ENCODE measurements around the gene LRRC74B. TPM values are rescaled to one million over a fixed set of nuclear protein-coding genes. Genes with fewer than 3 reads are reported as not detected.

Gene LRRC74B
- total and polyA plus RNA-seq, 2 experiments from 2014 or later: not detected

- no peaks in the 10 kb centered on the region for H3K9me2 ChIP-seq (ENCODE audit: insufficient read depth)
- peaks cover 32% of the 10 kb centered on the region for H3K4me1 Mint-ChIP-seq
- H3K4me3 ChIP-seq: no peak overlapping the region
- no peak overlapping the region for H3K4me2 ChIP-seq
- H3F3A ChIP-seq (replicated peaks; ENCODE audit: low read depth): no peaks in the 10 kb centered on the region
- no peak for TF ChIP-seq ETS1 (IDR thresholded peaks at IDR 0.05)
- no peak for TF ChIP-seq STAT1 (IDR thresholded peaks at IDR 0.05; ENCODE audit: unreplicated experiment)
- TF ChIP-seq ZNF462 (CRISPR knock-in tag; IDR thresholded peaks at IDR 0.05): no peak
- TF ChIP-seq NANOG (IDR thresholded peaks at IDR 0.05; ENCODE audit: borderline replicate concordance): no peak
- TF ChIP-seq JUNB (IDR thresholded peaks at IDR 0.05; ENCODE audit: unreplicated experiment): no peak
- no peak for TF ChIP-seq POLR2AphosphoS5 (IDR thresholded peaks at IDR 0.05; ENCODE audit: low read depth)
- TF ChIP-seq REST (IDR thresholded peaks at IDR 0.05; ENCODE audit: unreplicated experiment): no peak
- no peak for TF ChIP-seq EZH2 (IDR thresholded peaks at IDR 0.05; ENCODE audit: low read depth, unreplicated experiment)
- no peak for TF ChIP-seq EZH2phosphoT487 (IDR thresholded peaks at IDR 0.05; ENCODE audit: unreplicated experiment)
- TF ChIP-seq CREB1 (CRISPR knock-in tag; IDR thresholded peaks at IDR 0.05; ENCODE audit: low read depth): no peak
- TF ChIP-seq ZNF114 (CRISPR knock-in tag; IDR thresholded peaks at IDR 0.05): no peak
- no peak for TF ChIP-seq CTCF (conservative IDR thresholded peaks at IDR 0.05; ENCODE audit: low read depth in 2 of 2)
- no peak for TF ChIP-seq ZNF331 (CRISPR knock-in tag; IDR thresholded peaks at IDR 0.05; ENCODE audit: low read depth)
- H3K27ac Mint-ChIP-seq: no peak overlapping the region; the same call in 1 of the 2 replicates
- no peaks in the 10 kb centered on the region; the same call in 2 of the 3 replicates for H3K36me3 Mint-ChIP-seq (ENCODE audit: low read depth)
- H3K9me3 Mint-ChIP-seq: no peaks in the 10 kb centered on the region
- ATAC-seq (no peak), DNase-seq (ENCODE audit: low spot score) (no peak)
- no peaks in the 10 kb centered on the region for H3K27me3 ChIP-seq (ENCODE audit: insufficient read depth)
- H3K79me2 ChIP-seq (replicated peaks; ENCODE audit: insufficient read depth): no peaks in the 10 kb centered on the region
- H3K36me3 ChIP-seq (ENCODE audit: insufficient read depth): no peaks in the 10 kb centered on the region
- H3K4me3 Mint-ChIP-seq: no peak overlapping the region
- no peaks in the 10 kb centered on the region for H4K20me1 ChIP-seq (replicated peaks; ENCODE audit: insufficient read depth)
- 0 out of 2 replicates have a peak overlapping the region, but pooled peaks have one; percentile 7 for H2AFZ ChIP-seq
- no peak overlapping the region for H3K27ac ChIP-seq (ENCODE audit: low read depth)
- peaks cover 24% of the 10 kb centered on the region for H3K27me3 Mint-ChIP-seq (ENCODE audit: insufficient read depth, low read depth, poor library complexity)
- H3K4me1 ChIP-seq (ENCODE audit: insufficient read depth): peaks cover 19% of the 10 kb centered on the region
Observed at GRCh38 chr22:21054714-21055563, 9.2 kb downstream of the LRRC74B start.
